Smooth muscle cell of trachea (primary cell): Measurements from ENCODE around the gene MAD2L1. TPM values are rescaled to one million over a fixed set of nuclear protein-coding genes. Genes with fewer than 3 reads are reported as not detected.

ENCODE experiments used
- total RNA-seq: library from RNA; depleted of rRNA; stranded (reverse); fragments of >200 nt; gene quantifications from 2 replicates; pipeline ENCODE4 v1.2.1, GENCODE V29; 2014

The MAD2L1 gene
- total RNA-seq, result 4.0 and 26.3 TPM in 2 replicates

GRCh38 chr4:120066517-120067340 lies at the start of gene MAD2L1:
Gene MAD2L1 (minus strand): TSS chr4:120066848. CDS start chr4:120066734, 114 bp downstream.

